ENCODE data around the gene NPY4R.
"Not testable (repeated sequence)": the region's sequence is repeated elsewhere in the genome, so short reads cannot be mapped to it uniquely, and the experiment has no call there.

- TF ChIP-seq, protein P1, sequence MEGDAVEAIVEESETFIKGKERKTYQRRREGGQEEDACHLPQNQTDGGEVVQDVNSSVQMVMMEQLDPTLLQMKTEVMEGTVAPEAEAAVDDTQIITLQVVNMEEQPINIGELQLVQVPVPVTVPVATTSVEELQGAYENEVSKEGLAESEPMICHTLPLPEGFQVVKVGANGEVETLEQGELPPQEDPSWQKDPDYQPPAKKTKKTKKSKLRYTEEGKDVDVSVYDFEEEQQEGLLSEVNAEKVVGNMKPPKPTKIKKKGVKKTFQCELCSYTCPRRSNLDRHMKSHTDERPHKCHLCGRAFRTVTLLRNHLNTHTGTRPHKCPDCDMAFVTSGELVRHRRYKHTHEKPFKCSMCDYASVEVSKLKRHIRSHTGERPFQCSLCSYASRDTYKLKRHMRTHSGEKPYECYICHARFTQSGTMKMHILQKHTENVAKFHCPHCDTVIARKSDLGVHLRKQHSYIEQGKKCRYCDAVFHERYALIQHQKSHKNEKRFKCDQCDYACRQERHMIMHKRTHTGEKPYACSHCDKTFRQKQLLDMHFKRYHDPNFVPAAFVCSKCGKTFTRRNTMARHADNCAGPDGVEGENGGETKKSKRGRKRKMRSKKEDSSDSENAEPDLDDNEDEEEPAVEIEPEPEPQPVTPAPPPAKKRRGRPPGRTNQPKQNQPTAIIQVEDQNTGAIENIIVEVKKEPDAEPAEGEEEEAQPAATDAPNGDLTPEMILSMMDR (IDR thresholded peaks at IDR 0.05), result not testable (repeated sequence)
- TF ChIP-seq POLR2A, POLR2AphosphoS5 (IDR thresholded peaks at IDR 0.05): not testable (repeated sequence)
Observed at GRCh38 chr10:46497878-46498277, 32.1 kb upstream of the NPY4R start.

Measured in prostate gland (tissue), 2 donors.